Fibroblast of villous mesenchyme (primary cell): Measurements from ENCODE around the gene RLF. TPM values are rescaled to one million over a fixed set of nuclear protein-coding genes. Genes with fewer than 3 reads are reported as not detected.
"Not testable (repeated sequence)": the region's sequence is repeated elsewhere in the genome, so short reads cannot be mapped to it uniquely, and the experiment has no call there.

Experiments used
- DNase-seq: peaks from one replicate; pipeline ENCODE4 v3.0.0-alpha.2; 2010; ENCODE audit warnings: low read depth
- H3K4me3 ChIP-seq: 2 replicates; pipeline ENCODE4 v1.5.1; 2011; ENCODE audit warnings: low read depth, mild to moderate bottlenecking, low read length
- CTCF ChIP-seq: IDR thresholded peaks from 2 replicates; pipeline ENCODE4 v1.5.1; 2012; ENCODE audit warnings: low read depth, mild to moderate bottlenecking, low read length; ENCODE audit not compliant: insufficient read depth
- total RNA-seq: library from RNA; depleted of rRNA; stranded (reverse); fragments of >200 nt; gene quantifications from 2 replicates; pipeline ENCODE4 v1.2.3, GENCODE V29; 2012

RLF gene
- total RNA-seq, 1 donor: 26.3 TPM

GRCh38 chr1:40183055-40183710 is 22.0 kb downstream of the RLF start:
- DNase-seq: peak; percentile 57
- no peak overlapping the region for H3K4me3 ChIP-seq
- peak; percentile 60 for TF ChIP-seq CTCF

- no peak for DNase-seq
- H3K4me3 ChIP-seq: no peak overlapping the region
- TF ChIP-seq CTCF: no peak
Observed at GRCh38 chr1:40184193-40184592, 23.0 kb downstream of the RLF start.

- peak; percentile 12 for DNase-seq
- no peak for TF ChIP-seq CTCF
Observed at GRCh38 chr1:40185951-40186864, 25.0 kb downstream of the RLF start.

GRCh38 chr1:40187399-40187798 is 26.2 kb downstream of the RLF start:
- TF ChIP-seq CTCF: no peak
- no peak overlapping the region for H3K4me3 ChIP-seq
- no peak for DNase-seq

More at GRCh38 chr1:40185951-40186864, 25.0 kb downstream of the RLF start:
- no peak overlapping the region for H3K4me3 ChIP-seq

GRCh38 chr1:40194639-40195038 is 33.5 kb downstream of the RLF start:
- not testable (repeated sequence) for DNase-seq, H3K4me3 ChIP-seq

- H3K4me3 ChIP-seq: no peak overlapping the region
- no peak for DNase-seq
- no peak for TF ChIP-seq CTCF
Observed at GRCh38 chr1:40197656-40198055, 36.5 kb downstream of the RLF start.

- no peak for TF ChIP-seq CTCF
- no peak overlapping the region for H3K4me3 ChIP-seq
- DNase-seq: no peak
Observed at GRCh38 chr1:40199126-40199525, 37.9 kb downstream of the RLF start.
